ENCODE results near the gene ZFP62.
A peak's percentile ranks its signal among the peaks of the same experiment; 100 is the strongest.

Gene ZFP62

GRCh38 chr5:180844858-180845257, 16.2 kb downstream of the ZFP62 start:
- peaks cover 4% of the 10 kb centered on the region for H3K9me3 ChIP-seq
- no peaks in the 10 kb centered on the region for H3K27me3 ChIP-seq
- no peak for TF ChIP-seq CTCF (IDR thresholded peaks at IDR 0.05)
- H3K4me1 ChIP-seq (ENCODE audit: control insufficient read depth in 1 of 2, insufficient read depth in 1 of 2, low read depth in 1 of 2, low read length in 1 of 2) = no peaks in the 10 kb centered on the region
- no peak overlapping the region for H3K4me3 ChIP-seq (ENCODE audit: low read depth in 1 of 2, low read length in 1 of 2)
- H3K27ac ChIP-seq = no peak overlapping the region
- H3K36me3 ChIP-seq = peaks cover 5% of the 10 kb centered on the region

DNA sequence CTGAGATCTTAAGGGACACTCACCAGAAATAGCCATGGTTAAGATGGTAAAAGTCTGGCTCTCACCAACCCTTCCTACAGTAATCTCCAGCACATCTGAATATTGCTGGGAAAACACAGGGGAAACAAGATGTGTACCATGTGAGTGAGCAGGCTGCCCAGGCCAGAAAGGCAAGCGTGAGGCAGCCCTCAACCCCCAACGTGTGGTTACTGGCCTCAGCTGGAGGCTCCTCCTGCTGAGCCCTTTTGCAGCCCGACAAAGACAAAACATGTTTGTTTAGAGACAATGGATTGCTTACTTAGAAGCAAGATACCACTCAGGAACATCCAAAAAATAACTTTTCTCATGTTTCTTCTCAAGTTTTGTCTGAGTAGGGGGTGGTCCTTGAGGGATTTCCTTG, 16.6 kb downstream of the ZFP62 start:
- no peaks in the 10 kb centered on the region for H3K9me3 ChIP-seq
- peaks cover under 1% of the 10 kb centered on the region for H3K36me3 ChIP-seq
- no peaks in the 10 kb centered on the region for H3K4me1 ChIP-seq (ENCODE audit: control insufficient read depth in 1 of 2, insufficient read depth in 1 of 2, low read depth in 1 of 2, low read length in 1 of 2)
- TF ChIP-seq CTCF (IDR thresholded peaks at IDR 0.05) = no peak
- no peak overlapping the region for H3K4me3 ChIP-seq (ENCODE audit: low read depth in 1 of 2, low read length in 1 of 2)
- H3K27ac ChIP-seq = no peak overlapping the region
- H3K27me3 ChIP-seq = no peaks in the 10 kb centered on the region

- Histone ChIP-seq H3K4me1 (ENCODE audit: control insufficient read depth in 1 of 2, insufficient read depth in 1 of 2, low read depth in 1 of 2, low read length in 1 of 2) (no peaks in the 10 kb centered on the region), H3K27me3 (no peaks in the 10 kb centered on the region), H3K27ac (no peak overlapping the region), H3K36me3 (peaks cover 29% of the 10 kb centered on the region), H3K9me3 (no peaks in the 10 kb centered on the region), H3K4me3 (ENCODE audit: low read depth in 1 of 2, low read length in 1 of 2) (no peak overlapping the region)
- TF ChIP-seq CTCF (IDR thresholded peaks at IDR 0.05) = no peak
These were observed 21.1 kb downstream of the ZFP62 start for GRCh38 chr5:180839935-180840334.

DNA sequence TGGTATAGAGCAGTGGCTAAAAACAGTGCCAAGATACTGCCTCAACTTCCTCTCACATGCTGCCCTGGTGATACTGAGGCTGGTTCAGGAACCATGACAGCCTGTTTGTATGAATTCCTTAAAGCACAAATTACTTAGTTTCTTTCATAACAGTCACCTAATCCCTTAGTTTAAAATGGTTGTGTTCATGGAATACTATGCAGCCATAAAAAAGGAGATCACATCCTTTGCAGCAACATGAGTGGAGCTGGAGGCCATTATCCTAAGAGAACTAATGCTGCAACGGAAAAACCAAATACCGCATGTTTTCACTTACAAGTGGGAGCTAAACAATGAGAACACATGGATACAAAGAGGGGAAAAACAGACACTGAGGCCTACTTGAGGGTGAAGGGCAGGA, 21.8 kb downstream of the ZFP62 start:
- Histone ChIP-seq H3K4me3 (ENCODE audit: low read depth in 1 of 2, low read length in 1 of 2) (no peak overlapping the region), H3K9me3 (no peaks in the 10 kb centered on the region), H3K27ac (no peak overlapping the region), H3K36me3 (peaks cover 32% of the 10 kb centered on the region), H3K27me3 (no peaks in the 10 kb centered on the region), H3K4me1 (ENCODE audit: control insufficient read depth in 1 of 2, insufficient read depth in 1 of 2, low read depth in 1 of 2, low read length in 1 of 2) (no peaks in the 10 kb centered on the region)
- TF ChIP-seq CTCF (IDR thresholded peaks at IDR 0.05) = no peak

GRCh38 chr5:180837478-180837877, 23.6 kb downstream of the ZFP62 start:
- Histone ChIP-seq H3K27me3 (no peaks in the 10 kb centered on the region), H3K9me3 (no peaks in the 10 kb centered on the region), H3K27ac (no peak overlapping the region), H3K4me1 (ENCODE audit: control insufficient read depth in 1 of 2, insufficient read depth in 1 of 2, low read depth in 1 of 2, low read length in 1 of 2) (peaks cover 4 to 5% of the 10 kb centered on the region in 2 experiments), H3K4me3 (ENCODE audit: low read depth in 1 of 2, low read length in 1 of 2) (no peak overlapping the region), H3K36me3 (peaks cover 32% of the 10 kb centered on the region)
- TF ChIP-seq CTCF (IDR thresholded peaks at IDR 0.05) = no peak

DNA sequence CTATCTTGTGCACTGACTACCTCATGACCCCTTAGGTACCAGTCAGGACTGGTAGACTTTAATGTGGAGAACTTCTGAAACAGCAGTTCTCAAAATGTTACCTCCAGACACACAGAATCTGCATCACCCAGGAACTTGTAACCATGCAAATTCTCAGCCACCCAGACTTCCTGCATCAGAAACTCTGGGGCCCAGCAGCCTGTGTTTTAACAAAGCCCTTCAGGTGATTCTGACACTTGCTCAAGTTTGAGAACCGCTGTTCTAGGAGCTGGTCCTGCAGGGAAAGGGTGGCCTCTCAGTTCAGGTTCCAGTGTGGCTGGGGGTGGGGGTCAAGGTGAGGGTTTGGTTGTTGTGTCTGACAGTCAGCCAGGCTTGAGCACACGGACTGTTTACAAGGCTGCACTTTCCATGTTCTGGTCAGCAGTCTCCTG, 28.4 kb downstream of the ZFP62 start:
- Histone ChIP-seq H3K4me3 (ENCODE audit: low read depth in 1 of 2, low read length in 1 of 2) (peak overlapping the region in 1 of 2 experiments; percentile 94), H3K4me1 (ENCODE audit: control insufficient read depth in 1 of 2, insufficient read depth in 1 of 2, low read depth in 1 of 2, low read length in 1 of 2) (peaks cover 28 to 31% of the 10 kb centered on the region in 2 experiments), H3K9me3 (no peaks in the 10 kb centered on the region), H3K36me3 (peaks cover 27% of the 10 kb centered on the region), H3K27ac (no peak overlapping the region), H3K27me3 (no peaks in the 10 kb centered on the region)
- TF ChIP-seq CTCF (IDR thresholded peaks at IDR 0.05) = no peak
